Muscle of arm (tissue), 12 donors: ENCODE results near the gene CRYZL1. TPM values are rescaled to one million over a fixed set of nuclear protein-coding genes. Genes with fewer than 3 reads are reported as not detected.
A peak's percentile ranks its signal among the peaks of the same experiment; 100 is the strongest.

Experiments
- DNase-seq: peaks from one replicate; pipeline ENCODE4 v3.0.0-alpha.2; 2013
- polyA plus RNA-seq, 12 donors: library from polyadenylated mRNA; unstranded; fragments of 120-200 nt; gene quantifications; one replicate each; pipeline ENCODE4 v1.2.1, GENCODE V29; 2013; ENCODE audit not compliant: insufficient read length in 12 of 12

The CRYZL1 gene
- polyA plus RNA-seq, 12 donors: 27.8 to 58.8 (median 39.4) TPM; not detected in 1

GRCh38 chr21:33664135-33664534 is 22.6 kb upstream of the CRYZL1 start:
- no peak for DNase-seq

DNA sequence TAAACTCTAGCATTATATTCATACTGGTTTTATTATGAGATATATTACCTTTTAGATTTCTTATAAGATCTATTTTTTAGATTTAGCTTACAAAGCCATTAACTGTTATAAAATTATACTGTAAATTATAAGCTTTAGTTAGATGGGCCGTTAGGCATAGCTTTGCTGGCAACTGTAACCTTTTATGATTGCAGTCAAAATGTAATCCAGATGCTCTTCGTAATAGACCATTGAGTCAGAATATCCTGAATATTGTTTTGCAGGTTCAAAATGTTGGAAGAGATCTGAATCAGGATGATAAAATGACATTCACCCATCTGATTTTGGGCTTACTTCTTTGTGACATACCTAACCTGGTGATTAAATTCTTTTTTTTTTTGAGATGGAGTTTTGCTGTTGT is 21.7 kb upstream of the CRYZL1 start:
- DNase-seq: no peak

GRCh38 chr21:33662046-33662445 is 20.5 kb upstream of the CRYZL1 start:
- no peak for DNase-seq

GRCh38 chr21:33661146-33661545 is 19.6 kb upstream of the CRYZL1 start:
- DNase-seq: no peak

GRCh38 chr21:33660406-33660805 is 18.9 kb upstream of the CRYZL1 start:
- DNase-seq: no peak

DNA sequence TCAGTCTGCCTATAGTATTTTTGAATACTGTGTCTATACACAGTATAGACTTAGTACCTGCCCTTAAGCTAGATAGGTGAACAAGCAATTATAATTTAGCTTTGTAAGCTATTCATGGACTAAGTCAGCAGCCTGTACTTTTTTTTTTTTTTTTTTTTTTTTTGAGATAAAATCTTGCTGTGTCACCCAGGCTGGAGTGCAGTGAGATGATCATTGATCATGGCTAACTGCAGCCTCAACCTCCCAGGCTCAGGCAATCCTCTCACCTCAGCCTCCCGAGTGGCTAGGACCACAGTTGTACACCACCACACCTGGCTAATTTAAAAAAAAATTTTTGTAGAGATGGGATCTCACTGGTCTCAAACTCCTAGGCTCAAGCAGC is 18.0 kb upstream of the CRYZL1 start:
- no peak for DNase-seq

DNA sequence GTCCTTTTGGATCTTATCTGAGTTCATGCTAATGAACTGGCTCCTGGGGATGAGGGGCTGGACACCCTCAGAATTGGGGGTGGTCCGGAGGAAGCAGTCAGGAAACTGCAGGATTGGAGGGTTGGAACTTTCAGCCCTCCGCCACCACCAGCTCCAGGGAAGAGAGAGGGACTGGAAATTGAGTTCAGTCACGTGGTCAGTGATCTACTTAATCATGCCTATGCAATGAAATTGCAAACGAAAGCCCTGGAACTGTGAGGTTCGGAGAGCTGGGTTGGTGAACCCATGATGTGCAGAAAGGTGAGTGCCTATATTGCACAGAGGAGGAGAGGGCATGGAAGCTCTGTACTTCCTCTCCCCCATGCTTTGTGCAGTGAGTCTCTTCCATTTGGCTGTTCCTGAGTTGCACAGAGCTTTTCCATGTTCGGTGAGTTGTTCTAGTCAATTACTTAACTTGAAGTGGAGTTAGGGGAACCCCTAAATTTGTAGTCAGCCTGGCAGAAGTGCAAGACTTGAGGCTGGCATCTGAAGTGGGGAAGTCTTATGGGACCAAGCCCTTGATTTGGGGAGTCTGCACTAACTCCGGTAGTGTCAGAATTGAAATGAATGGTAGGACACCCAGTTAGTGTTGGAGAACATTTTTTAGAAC is 17.5 kb upstream of the CRYZL1 start:
- DNase-seq: no peak

DNA sequence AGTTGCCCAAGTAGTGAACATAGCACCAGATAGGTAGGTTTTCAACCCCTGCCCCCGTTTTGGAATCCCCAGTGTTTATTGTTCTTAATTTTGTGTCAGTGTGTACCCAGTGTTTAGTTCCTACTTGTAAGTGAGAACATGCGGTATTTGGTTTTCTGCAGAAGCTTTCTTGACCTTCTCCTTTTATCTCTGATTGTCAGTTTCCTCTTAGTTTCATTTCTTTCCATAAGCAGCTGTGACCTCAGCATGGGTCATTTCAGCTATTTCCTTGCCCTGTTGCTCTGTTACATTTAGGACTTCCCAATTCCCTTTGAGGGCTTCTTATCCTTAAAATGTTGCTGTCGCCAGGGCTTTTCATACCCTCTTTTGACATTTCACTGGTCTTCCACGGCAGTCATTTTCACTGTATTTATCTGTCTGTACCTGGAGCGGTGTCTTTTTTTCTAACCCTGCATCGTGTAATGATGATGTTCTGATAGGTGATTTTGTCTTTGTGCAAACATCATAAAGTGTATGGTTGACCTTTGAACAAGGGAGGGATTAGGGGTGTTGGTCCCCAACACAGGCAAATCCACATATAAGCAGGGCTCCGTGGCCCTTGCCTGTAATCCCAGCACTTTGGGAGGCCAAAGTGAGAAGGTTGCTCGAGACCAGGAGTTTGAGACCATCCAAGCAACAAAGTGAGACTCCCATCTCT is 15.7 kb upstream of the CRYZL1 start:
- DNase-seq: peak; percentile 19

GRCh38 chr21:33655588-33656221 is 14.2 kb upstream of the CRYZL1 start:
- no peak for DNase-seq

DNA sequence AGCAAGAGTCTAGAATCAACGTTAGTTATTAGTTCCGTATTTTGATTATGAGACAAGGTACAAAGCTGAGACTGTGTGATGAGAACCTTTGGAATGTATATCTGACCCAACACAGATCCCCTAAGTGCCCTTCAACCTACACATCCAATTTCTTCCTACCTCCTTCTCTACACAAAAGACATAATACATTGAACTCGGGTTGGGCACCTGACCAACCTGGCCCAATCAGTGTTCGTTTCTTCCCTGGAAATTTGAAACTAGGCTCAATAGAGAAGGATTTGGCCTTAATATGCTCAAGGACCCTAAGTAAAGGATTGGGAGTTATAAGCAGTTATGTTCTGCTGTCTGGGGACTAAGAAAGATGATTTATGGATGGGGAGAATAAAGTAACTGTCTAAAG is 12.9 kb upstream of the CRYZL1 start:
- no peak for DNase-seq

DNA sequence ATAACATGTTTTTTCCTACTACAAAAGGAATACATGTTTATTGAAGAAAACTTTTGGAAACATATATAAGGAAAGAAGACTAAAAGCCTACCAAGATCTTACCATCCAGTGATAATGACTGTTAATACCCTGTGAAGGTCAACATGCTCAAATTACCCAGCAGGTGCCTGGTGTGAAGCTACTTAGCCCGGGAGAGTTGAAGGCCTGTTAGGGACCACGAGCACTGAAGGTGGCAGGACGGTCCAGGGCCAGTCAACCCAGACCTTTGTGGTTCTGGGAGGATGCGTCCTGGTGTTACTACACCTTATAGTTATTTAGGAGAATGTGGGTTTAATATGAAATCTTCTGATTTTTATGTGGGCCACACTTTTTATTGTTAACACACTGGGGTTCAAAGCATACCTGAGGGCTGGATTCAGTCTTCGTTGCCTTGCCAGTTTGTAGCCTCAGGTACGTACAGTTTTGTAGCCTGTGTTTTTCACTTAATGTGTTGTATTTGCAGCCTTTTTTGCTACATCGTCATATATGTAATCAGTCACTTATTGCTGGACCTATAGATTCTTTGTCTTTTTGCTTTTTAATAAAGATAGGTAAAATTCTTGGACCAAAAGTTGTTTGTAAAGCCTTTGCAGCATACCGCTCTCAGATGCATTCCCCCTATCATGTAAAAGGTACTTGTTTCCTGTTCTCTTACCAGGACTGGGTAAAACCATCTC is 10.6 kb upstream of the CRYZL1 start:
- no peak for DNase-seq

DNA sequence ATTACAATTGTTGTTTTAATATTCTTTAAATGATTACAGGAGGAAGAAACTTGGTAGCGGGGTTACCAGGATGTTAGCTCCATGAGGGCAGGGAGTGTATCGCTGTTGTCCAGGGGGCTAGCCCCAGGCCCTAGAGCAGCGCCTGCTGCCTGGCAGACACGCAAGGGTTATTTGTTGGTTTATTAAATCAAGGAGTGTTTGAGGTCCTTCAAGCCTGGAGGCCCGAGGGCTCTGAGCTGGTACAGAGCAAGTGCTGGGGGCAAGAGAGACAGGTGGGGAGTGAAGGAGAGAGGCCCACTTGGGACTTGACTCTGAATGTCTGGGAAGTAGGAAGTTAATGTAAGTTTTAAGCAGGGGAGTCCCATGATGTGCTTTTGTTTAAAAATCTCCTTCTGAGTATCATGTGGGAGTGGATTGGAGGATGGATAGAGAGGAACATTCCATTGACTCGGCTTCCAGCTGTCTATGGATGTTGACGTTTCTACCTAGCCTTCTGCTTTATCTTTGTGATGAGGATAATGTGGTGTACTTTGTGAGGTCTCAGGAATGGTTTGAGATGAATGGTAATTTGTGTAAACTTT is 9.5 kb upstream of the CRYZL1 start:
- DNase-seq: no peak

DNA sequence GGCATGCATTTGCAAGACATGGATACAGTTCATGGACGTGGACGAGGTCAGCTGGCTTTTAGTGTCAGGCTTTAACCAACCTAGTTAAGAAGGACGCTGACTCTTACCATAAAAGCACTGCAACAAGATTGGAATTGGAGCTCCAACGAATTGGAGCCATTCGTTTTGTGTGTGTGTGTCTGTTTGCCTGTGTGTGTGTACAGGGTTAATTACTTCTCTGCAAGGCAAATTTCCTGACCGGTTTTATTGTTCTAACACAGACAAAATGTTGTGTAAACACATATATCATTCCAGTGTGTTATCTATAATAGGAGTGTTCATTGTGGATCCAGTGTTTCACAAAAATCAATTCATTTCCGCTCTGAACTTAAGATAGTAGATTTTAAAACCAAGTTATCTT is 8.7 kb upstream of the CRYZL1 start:
- no peak for DNase-seq

- no peak for DNase-seq
Measured at GRCh38 chr21:33648555-33648954, 7.0 kb upstream of the CRYZL1 start.

DNA sequence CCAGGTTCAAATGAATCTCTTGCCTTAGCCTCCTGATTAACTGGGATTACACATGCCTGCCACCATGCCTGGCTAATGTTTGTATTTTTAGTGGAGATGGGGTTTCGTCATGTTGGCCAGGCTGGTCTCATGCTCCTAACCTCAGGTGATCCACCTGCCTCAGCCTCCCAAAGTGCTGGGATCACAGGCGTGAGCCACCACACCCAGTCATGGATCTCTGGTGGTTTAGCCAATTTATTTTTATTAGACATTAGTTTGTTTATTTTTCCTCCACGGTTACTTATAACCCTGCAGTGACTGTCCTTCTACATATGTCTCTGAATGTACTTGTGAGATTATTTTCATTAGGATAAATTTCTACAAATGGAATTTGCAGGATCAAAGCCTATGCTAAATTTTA is 6.0 kb upstream of the CRYZL1 start:
- no peak for DNase-seq

- no peak for DNase-seq
Measured at GRCh38 chr21:33645730-33646129, 4.2 kb upstream of the CRYZL1 start.

GRCh38 chr21:33644383-33645074 is 3.0 kb upstream of the CRYZL1 start:
- DNase-seq: no peak

- DNase-seq: peak; percentile 21
Measured at GRCh38 chr21:33643658-33644311, 2.2 kb upstream of the CRYZL1 start.

- DNase-seq: peak; percentile 43
Measured at GRCh38 chr21:33642896-33643657, 1.5 kb upstream of the CRYZL1 start.
